ENCODE results near the gene ERBB4. TPM values are rescaled to one million over a fixed set of nuclear protein-coding genes. Genes with fewer than 3 reads are reported as not detected.

ERBB4 gene
- total RNA-seq, 2 donors from 2014 or later: not detected

DNA sequence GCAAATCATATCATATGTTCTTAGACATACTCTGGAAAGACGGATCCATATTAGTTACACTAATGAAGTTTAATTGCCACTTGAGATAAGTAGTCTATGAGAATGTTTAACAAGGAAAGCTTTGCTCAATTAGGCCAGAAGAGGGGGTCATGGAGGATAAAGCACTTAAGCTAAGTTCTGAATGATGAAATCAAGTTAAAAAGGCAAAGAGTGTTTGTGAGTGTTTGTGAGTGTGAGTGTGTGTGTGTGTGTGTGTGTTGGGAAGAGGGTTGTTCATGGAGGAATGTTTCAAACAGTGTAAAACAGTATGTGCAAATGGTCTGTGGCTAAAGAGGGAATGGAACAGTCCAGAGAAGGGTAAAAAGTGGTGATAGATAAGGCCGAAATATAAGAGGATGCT is 360.9 kb downstream of the ERBB4 start:
- H3K4me3 Mint-ChIP-seq: no peak overlapping the region
- H3K4me1 Mint-ChIP-seq (ENCODE audit: low read depth): no peaks in the 10 kb centered on the region
- DNase-seq (no peak), ATAC-seq (replicated peaks in 1 of 2) (no peak)
- no peak overlapping the region for H3K27ac Mint-ChIP-seq
- H3K9me3 Mint-ChIP-seq: peaks cover 0 to 5% of the 10 kb centered on the region in 2 donors
- no peaks in the 10 kb centered on the region for H3K36me3 Mint-ChIP-seq (ENCODE audit: insufficient read depth in 2 of 2)
- no peaks in the 10 kb centered on the region for H3K27me3 Mint-ChIP-seq (ENCODE audit: low read depth)

DNA sequence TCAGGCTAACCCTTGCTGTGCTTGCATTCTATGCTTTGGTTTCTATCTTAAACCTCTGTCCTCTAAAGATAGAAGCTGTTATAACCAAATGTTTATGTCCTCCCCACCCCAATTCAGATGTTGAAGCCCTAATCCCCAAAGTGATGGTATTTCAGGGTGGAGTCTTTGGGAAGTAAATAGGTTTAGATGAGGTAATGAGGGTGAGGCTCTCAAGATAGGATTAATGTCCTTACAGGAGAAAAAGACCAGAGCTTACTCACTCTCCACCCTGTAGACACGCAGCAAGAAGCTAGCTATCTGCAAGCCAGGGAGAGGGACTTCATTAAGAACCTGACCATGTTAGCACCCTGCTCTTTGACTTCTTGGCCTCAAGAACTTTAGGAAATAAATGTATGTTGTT is 362.5 kb downstream of the ERBB4 start:
- Mint-ChIP-seq H3K4me1 (ENCODE audit: low read depth) (no peaks in the 10 kb centered on the region), H3K4me3 (no peak overlapping the region), H3K36me3 (ENCODE audit: insufficient read depth in 2 of 2) (no peaks in the 10 kb centered on the region), H3K27me3 (ENCODE audit: low read depth) (no peaks in the 10 kb centered on the region), H3K27ac (no peak overlapping the region), H3K9me3 (peaks cover 4 to 12% of the 10 kb centered on the region in 2 donors)
- ATAC-seq (replicated peaks in 1 of 2) (no peak), DNase-seq (no peak)

DNA sequence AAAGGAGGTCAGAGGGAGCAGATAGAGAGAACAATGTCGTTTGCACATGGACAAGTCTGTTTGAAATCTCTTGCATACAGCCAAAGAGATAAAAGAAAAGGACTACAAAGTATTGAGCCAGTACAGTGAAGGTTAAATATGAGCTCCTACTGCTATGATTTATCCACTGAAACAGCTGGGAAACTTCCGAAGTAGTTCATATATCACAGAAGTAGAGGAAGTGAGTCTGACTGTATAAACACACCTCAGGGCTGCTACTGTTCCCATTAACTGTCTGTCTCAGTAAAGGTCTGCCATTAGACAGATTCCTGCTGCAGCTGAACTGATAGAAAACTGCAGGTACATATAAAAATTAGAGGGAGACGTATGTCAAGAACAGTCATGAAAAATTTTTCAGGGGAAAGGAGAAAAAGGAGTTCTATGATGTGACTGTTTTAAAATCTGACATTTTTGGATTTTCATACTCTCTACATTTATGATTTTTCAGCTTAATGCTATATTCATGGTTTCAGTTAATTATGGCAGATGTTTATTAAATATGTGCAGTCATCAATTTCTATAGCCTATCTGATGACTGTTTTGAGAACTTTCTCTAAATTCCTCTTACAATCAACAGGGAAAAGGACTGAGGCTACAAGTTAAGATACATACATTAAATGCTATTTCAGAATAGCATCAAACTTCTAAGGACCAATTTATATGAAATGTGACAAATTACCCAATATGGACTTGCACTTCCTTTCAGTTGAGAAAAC is 364.7 kb downstream of the ERBB4 start:
- DNase-seq (no peak), ATAC-seq (replicated peaks in 1 of 2) (no peak)
- H3K36me3 Mint-ChIP-seq (ENCODE audit: insufficient read depth in 2 of 2): no peaks in the 10 kb centered on the region
- no peaks in the 10 kb centered on the region for H3K4me1 Mint-ChIP-seq (ENCODE audit: low read depth)
- H3K27me3 Mint-ChIP-seq (ENCODE audit: low read depth): no peaks in the 10 kb centered on the region
- peaks cover 6 to 21% of the 10 kb centered on the region in 2 donors for H3K9me3 Mint-ChIP-seq
- H3K27ac Mint-ChIP-seq: no peak overlapping the region
- H3K4me3 Mint-ChIP-seq: no peak overlapping the region

DNA sequence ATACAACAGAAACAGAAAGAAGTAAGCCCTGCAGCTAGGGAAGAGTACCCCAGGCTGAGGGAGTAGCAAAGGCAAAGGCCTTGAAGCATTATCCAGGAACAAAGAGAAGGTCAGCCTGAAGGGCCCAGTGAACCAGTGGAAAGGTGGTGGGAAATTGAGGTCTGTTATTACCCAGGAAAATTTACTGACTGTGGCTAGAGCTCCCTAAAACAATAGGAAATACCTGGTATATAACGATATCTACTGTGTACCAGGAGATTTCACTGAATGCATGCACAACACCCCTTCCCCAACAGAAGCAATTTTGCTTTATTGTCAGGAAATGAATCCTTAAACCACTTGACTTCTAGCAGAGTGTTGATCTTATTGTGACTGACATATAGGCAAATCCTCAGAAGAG is 365.3 kb downstream of the ERBB4 start:
- no peaks in the 10 kb centered on the region for H3K36me3 Mint-ChIP-seq (ENCODE audit: insufficient read depth in 2 of 2)
- DNase-seq (no peak), ATAC-seq (replicated peaks in 1 of 2) (no peak)
- no peak overlapping the region for H3K27ac Mint-ChIP-seq
- H3K9me3 Mint-ChIP-seq: peaks cover 6 to 21% of the 10 kb centered on the region in 2 donors
- no peaks in the 10 kb centered on the region for H3K27me3 Mint-ChIP-seq (ENCODE audit: low read depth)
- no peaks in the 10 kb centered on the region for H3K4me1 Mint-ChIP-seq (ENCODE audit: low read depth)
- no peak overlapping the region for H3K4me3 Mint-ChIP-seq

GRCh38 chr2:212170382-212170781 is 368.2 kb downstream of the ERBB4 start:
- Mint-ChIP-seq H3K4me1 (ENCODE audit: low read depth) (no peaks in the 10 kb centered on the region), H3K4me3 (no peak overlapping the region), H3K27me3 (ENCODE audit: low read depth) (no peaks in the 10 kb centered on the region), H3K9me3 (peaks cover 6 to 15% of the 10 kb centered on the region in 2 donors), H3K36me3 (ENCODE audit: insufficient read depth in 2 of 2) (no peaks in the 10 kb centered on the region), H3K27ac (no peak overlapping the region)
- DNase-seq: no peak
- no peak for ATAC-seq (replicated peaks in 1 of 2)

DNA sequence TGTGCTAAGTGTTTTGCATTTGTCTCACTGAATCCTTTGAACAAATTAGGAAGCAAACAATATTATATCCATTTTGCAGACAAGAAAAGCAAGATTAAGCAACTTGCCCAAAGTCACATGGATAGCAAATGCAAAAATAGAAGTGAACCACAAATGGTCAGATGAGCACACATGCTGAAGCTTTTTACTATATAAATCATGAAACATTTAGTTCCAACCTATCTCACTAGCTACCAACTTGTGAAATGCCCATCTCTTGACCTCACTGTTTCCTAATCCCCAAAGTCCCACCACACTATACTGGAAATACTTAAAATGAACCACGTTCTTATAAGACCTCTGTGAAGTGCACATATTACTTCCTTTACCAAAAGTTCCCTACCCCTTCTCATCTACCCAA is 380.5 kb downstream of the ERBB4 start:
- DNase-seq (no peak), ATAC-seq (replicated peaks in 1 of 2) (no peak)
- H3K36me3 Mint-ChIP-seq (ENCODE audit: insufficient read depth in 2 of 2): no peaks in the 10 kb centered on the region
- peaks cover 2% of the 10 kb centered on the region in 2 donors for H3K9me3 Mint-ChIP-seq
- H3K4me1 Mint-ChIP-seq (ENCODE audit: low read depth): no peaks in the 10 kb centered on the region
- H3K4me3 Mint-ChIP-seq: no peak overlapping the region
- H3K27ac Mint-ChIP-seq: no peak overlapping the region
- no peaks in the 10 kb centered on the region for H3K27me3 Mint-ChIP-seq (ENCODE audit: low read depth)

DNA sequence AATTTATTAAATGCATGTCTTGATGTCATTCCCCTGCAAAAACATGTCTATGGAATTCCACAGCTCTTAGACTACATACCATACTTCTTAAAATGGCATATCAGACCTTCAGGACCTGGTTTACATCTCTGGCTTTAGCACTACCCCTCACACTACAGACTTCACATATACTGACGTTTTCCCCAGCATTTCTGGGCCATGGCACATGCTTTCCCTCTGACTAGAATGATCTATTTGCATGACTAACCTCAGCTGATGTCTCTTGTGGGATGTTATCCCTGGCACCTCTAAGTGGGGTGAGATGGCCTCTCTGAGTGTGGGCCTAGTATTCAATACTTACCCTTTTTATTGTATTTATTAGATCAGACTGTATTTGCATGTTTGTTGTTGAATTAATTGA is 381.6 kb downstream of the ERBB4 start:
- Mint-ChIP-seq H3K9me3 (peaks cover 2% of the 10 kb centered on the region in 2 donors), H3K4me1 (ENCODE audit: low read depth) (no peaks in the 10 kb centered on the region), H3K4me3 (no peak overlapping the region), H3K36me3 (ENCODE audit: insufficient read depth in 2 of 2) (no peaks in the 10 kb centered on the region), H3K27ac (no peak overlapping the region), H3K27me3 (ENCODE audit: low read depth) (no peaks in the 10 kb centered on the region)
- ATAC-seq (replicated peaks in 1 of 2) (no peak), DNase-seq (no peak)

DNA sequence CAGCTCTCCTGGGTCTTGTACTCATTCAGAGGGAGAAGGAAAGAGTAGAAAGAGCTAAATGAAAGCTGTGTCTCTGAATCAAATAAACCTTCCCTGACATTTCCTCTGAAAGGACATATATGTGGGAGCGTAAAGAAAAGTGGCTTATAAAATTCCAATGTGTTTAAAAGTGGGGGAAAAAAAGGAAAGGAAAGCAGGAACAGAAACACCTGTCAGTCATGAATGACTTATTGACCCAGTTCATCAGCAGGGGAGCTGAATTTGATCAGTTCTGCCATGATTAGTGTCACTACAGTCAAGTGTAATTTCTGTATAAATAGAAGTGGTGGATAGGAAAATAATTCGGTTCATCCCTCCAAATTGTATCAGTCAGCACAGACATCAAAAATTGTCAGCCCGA is 382.5 kb downstream of the ERBB4 start:
- ATAC-seq (replicated peaks in 1 of 2) (no peak), DNase-seq (no peak)
- Mint-ChIP-seq H3K27ac (no peak overlapping the region), H3K9me3 (peaks cover 2% of the 10 kb centered on the region in 2 donors), H3K4me3 (no peak overlapping the region), H3K4me1 (ENCODE audit: low read depth) (no peaks in the 10 kb centered on the region), H3K36me3 (ENCODE audit: insufficient read depth in 2 of 2) (no peaks in the 10 kb centered on the region), H3K27me3 (ENCODE audit: low read depth) (no peaks in the 10 kb centered on the region)

- ATAC-seq (replicated peaks in 1 of 2) (no peak), DNase-seq (no peak)
- Mint-ChIP-seq H3K9me3 (peaks cover 2 to 6% of the 10 kb centered on the region in 2 donors), H3K27me3 (ENCODE audit: low read depth) (no peaks in the 10 kb centered on the region), H3K4me1 (ENCODE audit: low read depth) (no peaks in the 10 kb centered on the region), H3K36me3 (ENCODE audit: insufficient read depth in 2 of 2) (no peaks in the 10 kb centered on the region), H3K27ac (no peak overlapping the region), H3K4me3 (no peak overlapping the region)
These were observed 384.1 kb downstream of the ERBB4 start for GRCh38 chr2:212154477-212154878.

GRCh38 chr2:212153923-212154322 is 384.7 kb downstream of the ERBB4 start:
- DNase-seq: no peak
- Mint-ChIP-seq H3K36me3 (ENCODE audit: insufficient read depth in 2 of 2) (no peaks in the 10 kb centered on the region), H3K9me3 (peaks cover 2 to 6% of the 10 kb centered on the region in 2 donors), H3K27me3 (ENCODE audit: low read depth) (no peaks in the 10 kb centered on the region), H3K4me3 (no peak overlapping the region), H3K4me1 (ENCODE audit: low read depth) (no peaks in the 10 kb centered on the region), H3K27ac (no peak overlapping the region)
- ATAC-seq (replicated peaks in 1 of 2): no peak

- H3K4me1 Mint-ChIP-seq (ENCODE audit: low read depth): no peaks in the 10 kb centered on the region
- peaks cover 0 to 8% of the 10 kb centered on the region in 2 donors for H3K9me3 Mint-ChIP-seq
- H3K36me3 Mint-ChIP-seq (ENCODE audit: insufficient read depth in 2 of 2): peaks cover 0 to 1% of the 10 kb centered on the region in 2 donors
- no peak overlapping the region for H3K4me3 Mint-ChIP-seq
- no peaks in the 10 kb centered on the region for H3K27me3 Mint-ChIP-seq (ENCODE audit: low read depth)
- DNase-seq (no peak), ATAC-seq (replicated peaks in 1 of 2) (no peak)
- no peak overlapping the region for H3K27ac Mint-ChIP-seq
These were observed 390.6 kb downstream of the ERBB4 start for GRCh38 chr2:212147921-212148513.

DNA sequence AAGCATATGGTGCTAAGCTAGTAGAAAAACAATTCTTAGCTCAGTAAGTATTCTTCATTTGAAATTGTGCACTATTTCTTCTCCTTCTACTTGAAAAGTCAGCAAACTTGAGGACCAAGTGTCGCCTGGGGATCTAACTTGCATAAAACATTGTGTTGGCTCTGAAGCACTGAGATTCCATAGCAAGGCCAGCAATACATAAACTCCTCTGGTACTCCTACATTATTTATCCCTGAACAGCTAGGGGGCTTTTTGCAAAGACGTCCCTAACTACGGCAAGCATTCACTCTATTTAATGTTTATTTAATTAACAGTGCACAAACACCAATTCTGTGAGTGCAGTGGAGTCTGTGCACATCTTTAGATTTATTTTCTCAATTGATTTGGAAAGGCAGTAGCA is 392.2 kb downstream of the ERBB4 start:
- H3K4me3 Mint-ChIP-seq: no peak overlapping the region
- no peaks in the 10 kb centered on the region for H3K27me3 Mint-ChIP-seq (ENCODE audit: low read depth)
- no peak for ATAC-seq (replicated peaks in 1 of 2)
- H3K36me3 Mint-ChIP-seq (ENCODE audit: insufficient read depth in 2 of 2): peaks cover 0 to 1% of the 10 kb centered on the region in 2 donors
- no peak for DNase-seq
- H3K9me3 Mint-ChIP-seq: peaks cover 2 to 8% of the 10 kb centered on the region in 2 donors
- no peak overlapping the region for H3K27ac Mint-ChIP-seq
- H3K4me1 Mint-ChIP-seq (ENCODE audit: low read depth): no peaks in the 10 kb centered on the region

DNA sequence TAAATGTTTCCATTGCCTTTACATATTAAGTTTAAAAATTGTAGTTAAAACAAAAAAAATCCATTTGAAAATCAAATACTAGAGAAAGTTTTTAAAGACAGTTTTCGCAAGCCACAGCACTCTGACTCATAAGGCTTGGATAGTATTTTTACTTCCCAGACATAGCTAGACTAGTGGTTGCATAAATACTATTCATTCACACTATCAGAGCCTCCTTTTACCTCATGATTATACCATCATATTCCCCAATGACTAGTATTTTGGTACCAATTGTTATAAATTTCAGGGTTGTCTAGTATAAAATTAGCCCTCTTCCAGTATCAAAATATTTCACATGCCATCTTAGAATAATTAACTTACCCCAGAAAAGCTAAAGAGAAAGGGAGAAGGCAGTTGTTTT is 393.5 kb downstream of the ERBB4 start:
- Mint-ChIP-seq H3K4me1 (ENCODE audit: low read depth) (no peaks in the 10 kb centered on the region), H3K36me3 (ENCODE audit: insufficient read depth in 2 of 2) (peaks cover 0 to 1% of the 10 kb centered on the region in 2 donors), H3K4me3 (no peak overlapping the region), H3K9me3 (peaks cover 3 to 5% of the 10 kb centered on the region in 2 donors), H3K27me3 (ENCODE audit: low read depth) (no peaks in the 10 kb centered on the region), H3K27ac (no peak overlapping the region)
- ATAC-seq (replicated peaks in 1 of 2) (no peak), DNase-seq (no peak)

DNA sequence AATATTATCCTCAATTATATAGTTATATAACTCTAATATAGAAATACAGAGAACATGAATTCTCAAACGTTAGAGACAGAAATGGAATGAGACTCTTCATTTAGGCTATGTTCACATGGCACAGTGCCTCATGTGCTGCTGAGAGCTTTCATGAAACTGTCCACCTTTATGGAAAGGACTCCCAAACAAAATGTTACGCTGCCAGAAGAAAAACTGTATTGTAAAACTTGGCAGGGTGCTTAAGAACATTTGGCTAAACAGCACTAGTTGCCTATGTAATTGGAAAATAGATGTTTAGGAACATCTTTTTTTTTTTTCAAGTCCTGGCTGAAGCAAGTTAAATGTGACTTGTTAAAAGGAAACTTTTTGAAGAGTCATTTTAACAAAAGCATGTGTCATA is 396.0 kb downstream of the ERBB4 start:
- H3K27me3 Mint-ChIP-seq (ENCODE audit: low read depth): no peaks in the 10 kb centered on the region
- peaks cover 3% of the 10 kb centered on the region in 2 donors for H3K9me3 Mint-ChIP-seq
- ATAC-seq (replicated peaks in 1 of 2) (no peak), DNase-seq (no peak)
- H3K4me1 Mint-ChIP-seq (ENCODE audit: low read depth): no peaks in the 10 kb centered on the region
- no peak overlapping the region for H3K4me3 Mint-ChIP-seq
- H3K36me3 Mint-ChIP-seq (ENCODE audit: insufficient read depth in 2 of 2): peaks cover 0 to 1% of the 10 kb centered on the region in 2 donors
- no peak overlapping the region for H3K27ac Mint-ChIP-seq

All from activated T-cell treated with anti-CD3 and anti-CD28 coated beads, Interleukin-2, amount 50 U/mL, for 72 hours (primary cell).